Coronary artery (tissue), 2 donors: ENCODE data around the gene MKRN1.

Experiments
- DNase-seq: peaks from one replicate; pipeline ENCODE4 v3.0.0-alpha.2; 2017; ENCODE audit warnings: low spot score
- H3K27ac ChIP-seq, 2 donors: fragments of 200-600 bp; sonication (generic); one replicate each; pipeline ENCODE4 v1.5.1; 2016 to 2019
- H3K4me3 ChIP-seq: fragments of 200-600 bp; sonication (generic); 2 replicates; pipeline ENCODE4 v1.5.1; 2016; ENCODE audit warnings: mild to moderate bottlenecking, moderate library complexity
- TF ChIP-seq, protein P1 (sequence below): fragments of 200-600 bp; sonication (generic); IDR thresholded peaks from one replicate; pipeline ENCODE4 v1.5.1; 2019; ENCODE audit warnings: antibody characterized with exemption

Gene MKRN1

GRCh38 chr7:140497241-140497769, 18.0 kb upstream of the MKRN1 start:
- no peak overlapping the region for H3K4me3 ChIP-seq
- TF ChIP-seq, protein P1, sequence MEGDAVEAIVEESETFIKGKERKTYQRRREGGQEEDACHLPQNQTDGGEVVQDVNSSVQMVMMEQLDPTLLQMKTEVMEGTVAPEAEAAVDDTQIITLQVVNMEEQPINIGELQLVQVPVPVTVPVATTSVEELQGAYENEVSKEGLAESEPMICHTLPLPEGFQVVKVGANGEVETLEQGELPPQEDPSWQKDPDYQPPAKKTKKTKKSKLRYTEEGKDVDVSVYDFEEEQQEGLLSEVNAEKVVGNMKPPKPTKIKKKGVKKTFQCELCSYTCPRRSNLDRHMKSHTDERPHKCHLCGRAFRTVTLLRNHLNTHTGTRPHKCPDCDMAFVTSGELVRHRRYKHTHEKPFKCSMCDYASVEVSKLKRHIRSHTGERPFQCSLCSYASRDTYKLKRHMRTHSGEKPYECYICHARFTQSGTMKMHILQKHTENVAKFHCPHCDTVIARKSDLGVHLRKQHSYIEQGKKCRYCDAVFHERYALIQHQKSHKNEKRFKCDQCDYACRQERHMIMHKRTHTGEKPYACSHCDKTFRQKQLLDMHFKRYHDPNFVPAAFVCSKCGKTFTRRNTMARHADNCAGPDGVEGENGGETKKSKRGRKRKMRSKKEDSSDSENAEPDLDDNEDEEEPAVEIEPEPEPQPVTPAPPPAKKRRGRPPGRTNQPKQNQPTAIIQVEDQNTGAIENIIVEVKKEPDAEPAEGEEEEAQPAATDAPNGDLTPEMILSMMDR = no peak
- no peak overlapping the region for H3K27ac ChIP-seq
- DNase-seq = no peak

- DNase-seq = no peak
- Histone ChIP-seq H3K4me3 (no peak overlapping the region), H3K27ac (no peak overlapping the region)
- TF ChIP-seq, protein P1 = no peak
Measured at GRCh38 chr7:140495514-140496097, 16.3 kb upstream of the MKRN1 start.

DNA sequence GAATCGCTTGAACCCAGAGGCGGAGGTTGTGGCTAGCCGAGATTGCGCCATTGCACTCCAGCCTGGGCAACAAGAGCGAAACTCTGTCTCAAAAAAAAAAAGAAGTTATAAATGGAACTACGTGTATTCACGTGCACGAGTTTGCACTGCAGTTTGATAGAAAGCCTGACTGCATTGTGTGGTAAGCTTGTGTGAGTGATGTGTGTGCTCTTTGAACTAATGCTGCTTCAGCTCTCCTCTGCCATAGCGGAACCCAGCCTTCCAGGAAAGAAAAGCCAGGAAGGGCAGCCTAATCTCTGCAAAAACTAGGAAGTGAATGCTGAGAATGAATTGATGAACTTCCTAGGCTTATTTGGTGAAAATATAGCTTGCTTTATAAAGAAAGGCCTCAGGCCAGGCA, 15.6 kb upstream of the MKRN1 start:
- H3K4me3 ChIP-seq = no peak overlapping the region
- H3K27ac ChIP-seq = no peak overlapping the region
- no peak for DNase-seq
- TF ChIP-seq, protein P1 = no peak

- no peak overlapping the region for H3K4me3 ChIP-seq
- DNase-seq = no peak
- H3K27ac ChIP-seq = no peak overlapping the region
- TF ChIP-seq, protein P1 = no peak
Measured at GRCh38 chr7:140489026-140489359, 9.7 kb upstream of the MKRN1 start.

- no peak overlapping the region for H3K4me3 ChIP-seq
- H3K27ac ChIP-seq = no peak overlapping the region
- TF ChIP-seq, protein P1 = no peak
- no peak for DNase-seq
Measured at GRCh38 chr7:140485500-140486265, 6.4 kb upstream of the MKRN1 start.

- DNase-seq = no peak
- TF ChIP-seq, protein P1 = no peak
- Histone ChIP-seq H3K4me3 (no peak overlapping the region), H3K27ac (no peak overlapping the region)
Measured at GRCh38 chr7:140484951-140485499, 5.7 kb upstream of the MKRN1 start.
